Muscle layer of colon (tissue), 2 donors: ENCODE results near the gene XPNPEP1.

Source experiments
- H3K27ac ChIP-seq: one replicate; pipeline ENCODE4 v1.7.0; 2013; ENCODE audit warnings: low read depth, mild to moderate bottlenecking, low read length, moderate library complexity
- H3K27me3 ChIP-seq, 2 donors: one replicate each; pipeline ENCODE4 v1.7.0; 2013; ENCODE audit warnings: low read length in 2 of 2, mild to moderate bottlenecking in 2 of 2; ENCODE audit not compliant: insufficient read depth in 2 of 2, control insufficient read depth in 1 of 2
- H3K36me3 ChIP-seq: one replicate; pipeline ENCODE4 v1.7.0; 2013; ENCODE audit warnings: mild to moderate bottlenecking, low read length; ENCODE audit not compliant: insufficient read depth
- H3K4me1 ChIP-seq: one replicate; pipeline ENCODE4 v1.7.0; 2013; ENCODE audit warnings: mild to moderate bottlenecking, low read length; ENCODE audit not compliant: insufficient read depth
- H3K4me3 ChIP-seq, 2 donors: one replicate each; pipeline ENCODE4 v1.7.0; 2013; ENCODE audit warnings: low read length in 2 of 2, low read depth in 1 of 2, mild to moderate bottlenecking in 1 of 2, moderate library complexity in 1 of 2
- H3K9ac ChIP-seq: one replicate; pipeline ENCODE4 v1.7.0; 2013; ENCODE audit warnings: low read length
- H3K9me3 ChIP-seq: one replicate; pipeline ENCODE4 v1.7.0; 2013; ENCODE audit warnings: mild to moderate bottlenecking, low read length
- donor health status: abdominal sarcoma.
- donor health status: Adenocarcinoma of cecum.

XPNPEP1 gene

DNA sequence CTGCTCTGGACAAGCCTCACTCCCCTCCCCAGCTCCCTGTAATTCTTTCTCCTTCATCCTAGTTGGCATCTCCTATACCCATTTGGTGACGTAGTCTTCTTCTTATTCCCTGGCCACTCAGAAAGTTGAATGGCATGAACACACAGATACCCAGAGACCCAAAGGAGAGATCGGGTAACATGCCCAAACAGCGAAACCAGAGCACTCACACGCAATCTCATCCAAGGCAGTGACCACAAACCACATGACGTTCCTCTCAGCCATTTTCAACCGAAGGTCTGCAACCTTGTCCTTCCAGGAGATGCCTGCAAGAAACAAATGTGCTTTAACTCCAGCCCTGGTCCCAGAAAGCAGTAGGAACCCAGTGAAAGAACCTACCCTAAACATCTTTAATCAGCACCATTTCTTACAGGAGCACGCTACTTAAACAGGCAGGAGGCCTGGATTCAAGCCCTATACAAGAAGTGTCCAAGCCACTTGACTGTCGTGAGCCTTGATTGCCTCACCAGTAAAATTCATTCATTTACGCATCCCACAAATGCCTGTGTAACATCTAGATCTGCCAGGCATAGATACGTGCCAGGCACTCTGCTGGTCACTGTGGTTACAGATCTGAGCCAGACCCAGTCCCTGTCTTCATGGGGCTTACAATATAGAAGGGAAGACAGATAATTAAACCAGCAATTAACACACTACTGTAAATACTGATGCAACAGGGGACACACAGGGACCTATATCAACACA lies 37.1 kb downstream of the XPNPEP1 start:
- no peaks in the 10 kb centered on the region for H3K9me3 ChIP-seq
- H3K27me3 ChIP-seq: no peaks in the 10 kb centered on the region
- peaks cover 48% of the 10 kb centered on the region for H3K36me3 ChIP-seq
- no peak overlapping the region for H3K27ac ChIP-seq
- H3K4me1 ChIP-seq: peaks cover 11% of the 10 kb centered on the region
- no peak overlapping the region for H3K4me3 ChIP-seq
- no peak overlapping the region for H3K9ac ChIP-seq

DNA sequence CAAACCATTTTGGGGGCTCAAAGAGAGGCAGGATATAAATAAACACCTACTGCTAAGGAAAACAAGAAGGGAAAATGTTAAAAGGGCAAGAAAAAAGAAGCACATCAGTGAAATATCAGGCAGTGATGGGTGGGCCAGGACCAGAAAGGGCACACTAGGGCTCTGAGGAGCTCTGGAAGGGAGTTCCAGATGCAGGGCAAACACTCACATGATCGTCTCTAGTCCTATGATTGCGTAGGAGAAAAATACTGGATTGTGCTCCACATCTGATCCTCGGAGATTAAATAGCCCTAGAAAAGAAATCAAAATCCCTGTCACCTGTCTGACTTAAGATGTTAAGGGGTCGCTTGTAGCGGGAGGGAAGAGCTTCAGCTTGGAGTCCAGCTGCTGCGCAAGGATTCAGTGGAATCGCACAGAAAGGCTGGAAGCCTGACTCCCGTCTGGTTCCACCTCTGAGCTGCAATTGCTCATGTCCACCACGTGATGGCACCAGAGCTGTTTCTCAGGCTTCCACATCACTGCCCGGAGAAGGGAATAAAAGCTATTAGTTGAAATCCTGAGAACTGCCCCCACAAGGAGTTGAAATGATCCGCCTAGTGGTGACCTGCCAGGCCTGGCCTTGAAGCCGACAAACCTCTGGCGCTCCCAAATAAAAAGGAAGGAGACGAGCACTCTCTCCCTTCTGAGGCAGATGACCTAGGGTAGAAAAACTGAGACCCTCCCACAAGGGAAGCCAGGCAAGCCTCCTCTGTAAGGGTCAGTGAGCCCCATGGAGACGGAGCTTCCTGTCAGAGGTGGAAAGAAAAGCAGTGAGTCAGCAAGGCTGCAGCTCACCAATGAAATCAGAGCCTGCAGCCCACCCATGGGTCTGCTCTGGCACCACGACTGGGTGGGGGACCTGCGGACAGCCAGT lies 39.2 kb downstream of the XPNPEP1 start:
- Histone ChIP-seq H3K9ac (no peak overlapping the region), H3K4me1 (peaks cover 11% of the 10 kb centered on the region), H3K36me3 (peaks cover 54% of the 10 kb centered on the region), H3K4me3 (peak overlapping the region in 1 of 2 donors; percentile 30), H3K27ac (peak overlapping the region; percentile 27), H3K9me3 (no peaks in the 10 kb centered on the region), H3K27me3 (no peaks in the 10 kb centered on the region)

DNA sequence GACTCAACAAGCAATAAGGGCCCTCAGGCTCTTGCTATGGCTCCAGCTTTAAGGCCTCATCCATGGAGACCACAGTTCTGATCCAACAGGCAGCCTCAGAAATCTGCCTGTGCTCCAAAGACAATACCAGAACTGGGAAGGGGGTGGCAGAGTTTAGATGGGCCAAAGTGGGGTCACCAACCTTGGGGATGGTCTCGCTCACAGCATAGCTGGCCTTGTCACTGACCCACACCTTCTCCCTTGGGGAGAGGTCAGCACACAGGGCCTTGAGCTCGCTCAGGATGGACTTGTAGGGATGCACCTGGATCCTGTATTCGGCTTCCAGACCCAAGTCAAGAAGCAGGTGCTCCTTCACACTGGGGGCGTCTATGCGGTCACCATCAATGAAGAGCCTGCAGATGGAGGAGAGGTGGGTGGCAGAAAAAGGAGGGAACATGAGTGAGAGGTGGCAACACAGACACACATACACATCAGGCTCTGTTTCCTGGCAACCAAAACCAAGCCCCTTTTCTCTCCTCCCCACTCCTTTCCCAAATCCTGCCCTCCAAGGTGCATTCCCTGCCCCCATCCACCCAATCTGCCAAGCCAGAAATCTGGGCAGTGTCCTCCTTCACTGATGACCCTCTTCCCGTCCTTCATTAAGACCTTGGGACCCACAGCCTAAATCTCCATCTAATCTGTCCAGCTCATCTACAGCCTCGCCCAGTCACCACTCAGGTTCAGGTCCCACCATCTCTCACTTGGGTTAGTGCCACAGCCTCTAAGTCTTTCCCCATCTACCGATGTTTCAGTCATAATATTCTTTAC lies 40.9 kb downstream of the XPNPEP1 start:
- no peaks in the 10 kb centered on the region for H3K9me3 ChIP-seq
- H3K36me3 ChIP-seq: peaks cover 44% of the 10 kb centered on the region
- no peaks in the 10 kb centered on the region for H3K27me3 ChIP-seq
- H3K27ac ChIP-seq: no peak overlapping the region
- H3K4me1 ChIP-seq: peaks cover 11% of the 10 kb centered on the region
- H3K4me3 ChIP-seq: no peak overlapping the region
- no peak overlapping the region for H3K9ac ChIP-seq

DNA sequence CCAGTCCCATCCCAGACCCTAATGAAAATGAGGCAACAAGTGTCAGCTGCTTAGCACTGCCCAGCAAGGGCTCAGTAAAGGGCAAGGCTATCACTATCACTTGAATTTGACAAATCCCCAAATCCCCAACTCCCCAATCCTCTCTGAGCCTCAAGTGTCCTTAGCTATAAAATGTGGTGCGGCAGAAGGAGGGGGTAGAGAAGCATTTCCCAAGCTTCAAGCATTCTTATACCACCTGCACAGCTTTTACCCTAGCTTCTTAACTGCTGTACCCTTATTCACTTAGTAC lies 41.6 kb downstream of the XPNPEP1 start:
- Histone ChIP-seq H3K36me3 (peaks cover 49% of the 10 kb centered on the region), H3K9ac (no peak overlapping the region), H3K9me3 (no peaks in the 10 kb centered on the region), H3K4me1 (peaks cover 11% of the 10 kb centered on the region), H3K27me3 (no peaks in the 10 kb centered on the region), H3K27ac (no peak overlapping the region), H3K4me3 (no peak overlapping the region)

DNA sequence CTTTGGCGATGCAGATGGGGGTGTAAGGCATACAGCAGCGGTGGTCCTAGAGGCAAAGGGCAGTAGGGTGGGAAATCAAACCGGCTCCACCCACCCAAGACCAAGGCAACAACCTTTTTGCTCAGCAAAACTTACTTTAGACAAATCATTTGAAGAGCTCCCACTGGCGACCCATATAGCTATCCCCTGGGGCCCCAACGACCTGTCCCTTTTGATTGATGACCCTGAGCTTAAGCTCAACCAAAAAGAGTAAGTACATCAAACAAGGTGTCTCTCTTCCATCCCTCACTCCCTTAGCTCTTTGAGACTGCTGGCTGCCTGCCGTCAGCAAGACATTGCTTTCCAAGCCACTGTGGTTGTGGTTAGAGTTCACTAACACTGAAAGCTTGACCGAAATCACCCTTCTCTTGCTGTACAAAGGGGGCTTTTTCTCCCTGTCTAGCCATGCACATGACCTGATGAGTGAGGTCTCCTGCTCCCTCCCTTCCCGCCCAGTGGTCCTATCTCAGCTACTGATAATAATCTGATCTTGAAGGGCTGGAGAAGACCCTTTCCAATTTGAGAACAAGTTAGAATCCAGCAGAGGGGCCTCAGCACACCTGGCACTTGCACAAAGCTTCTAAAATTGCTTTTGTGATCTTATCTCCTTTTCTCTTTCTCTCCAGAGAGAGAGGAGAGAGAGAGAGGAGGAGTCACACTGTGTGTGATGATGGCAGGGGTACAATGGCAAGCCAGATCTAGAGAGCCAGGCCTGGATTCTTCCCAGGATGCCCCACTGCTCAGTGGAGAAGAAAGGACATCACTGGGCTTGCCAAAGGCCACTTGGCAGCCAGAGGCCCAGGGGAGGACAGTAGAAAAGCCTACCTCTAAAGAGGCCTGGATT lies 42.2 kb downstream of the XPNPEP1 start:
- Histone ChIP-seq H3K9ac (no peak overlapping the region), H3K27ac (no peak overlapping the region), H3K4me3 (no peak overlapping the region), H3K36me3 (peaks cover 50% of the 10 kb centered on the region), H3K27me3 (no peaks in the 10 kb centered on the region), H3K9me3 (no peaks in the 10 kb centered on the region), H3K4me1 (peaks cover 17% of the 10 kb centered on the region)

DNA sequence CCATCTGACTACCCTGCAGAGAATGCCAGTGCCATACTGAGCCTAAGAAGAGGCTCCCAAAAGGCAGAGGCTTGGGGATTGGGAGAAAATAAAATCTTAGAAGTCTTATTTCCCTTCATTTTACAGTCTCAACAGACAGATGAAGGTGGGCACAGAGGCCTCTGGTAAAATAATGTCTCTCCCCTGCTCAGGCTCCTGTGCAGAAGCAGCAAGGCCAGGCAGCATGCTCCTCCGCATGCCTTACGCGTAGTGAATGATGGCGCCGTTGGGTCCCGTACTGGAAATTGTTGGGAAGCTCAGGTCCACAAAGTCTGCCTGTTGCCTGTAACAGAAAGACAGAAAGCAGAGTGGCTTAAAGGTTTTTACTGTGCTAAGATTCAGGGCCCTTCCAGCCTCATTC lies 45.8 kb downstream of the XPNPEP1 start:
- no peak overlapping the region for H3K9ac ChIP-seq
- H3K9me3 ChIP-seq: no peaks in the 10 kb centered on the region
- H3K4me3 ChIP-seq: no peak overlapping the region
- H3K27ac ChIP-seq: no peak overlapping the region
- peaks cover 25% of the 10 kb centered on the region for H3K4me1 ChIP-seq
- peaks cover 52% of the 10 kb centered on the region for H3K36me3 ChIP-seq
- H3K27me3 ChIP-seq: no peaks in the 10 kb centered on the region

DNA sequence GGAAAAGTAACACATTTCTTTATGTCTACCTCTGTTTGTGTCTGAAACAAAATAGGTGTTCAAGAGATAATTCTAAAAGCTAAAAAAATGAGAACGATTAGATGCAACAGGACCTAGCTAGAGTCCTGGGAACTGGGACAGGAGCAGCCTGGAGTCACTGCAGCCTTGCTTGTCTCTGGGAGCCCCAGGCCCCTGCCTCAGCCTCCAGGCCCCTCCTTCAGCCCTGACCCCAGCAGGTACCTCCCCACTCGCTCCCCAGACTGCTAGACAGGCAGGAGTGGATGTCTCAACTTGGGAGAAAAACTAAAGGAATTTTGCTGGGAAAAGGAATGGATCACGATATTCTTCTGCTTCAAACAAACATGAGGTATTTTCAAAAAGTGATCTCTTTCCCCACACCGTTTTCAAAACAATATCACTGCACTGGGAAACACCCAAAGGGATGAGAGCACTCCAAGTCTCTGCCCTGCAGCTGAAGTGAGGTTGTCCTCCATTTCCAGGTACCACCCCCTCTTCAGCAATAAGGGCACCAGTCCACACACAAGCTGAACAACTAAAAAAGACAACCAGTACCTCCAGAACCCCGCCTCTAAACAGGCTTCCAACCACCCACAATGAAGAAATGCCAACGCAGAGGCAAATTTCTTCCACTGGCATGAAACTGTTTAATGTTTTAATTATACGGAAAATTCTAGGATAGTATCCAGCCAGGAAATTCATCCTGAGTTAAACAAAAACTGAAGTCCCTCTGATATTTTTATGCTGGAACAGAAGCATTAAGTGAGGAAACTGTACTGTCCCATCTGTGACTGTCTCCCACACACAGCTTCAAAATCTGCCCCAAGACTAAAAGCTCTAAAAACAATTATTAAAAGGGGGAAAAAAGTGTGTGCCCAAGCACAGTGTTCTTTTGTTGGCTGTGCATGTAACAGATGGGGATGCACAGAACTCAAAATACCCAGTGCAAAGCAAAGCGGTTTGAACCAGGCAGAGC lies 47.2 kb downstream of the XPNPEP1 start:
- peaks cover 59% of the 10 kb centered on the region for H3K36me3 ChIP-seq
- H3K27ac ChIP-seq: no peak overlapping the region
- peaks cover 25% of the 10 kb centered on the region for H3K4me1 ChIP-seq
- no peaks in the 10 kb centered on the region for H3K9me3 ChIP-seq
- no peaks in the 10 kb centered on the region for H3K27me3 ChIP-seq
- no peak overlapping the region for H3K9ac ChIP-seq
- no peak overlapping the region for H3K4me3 ChIP-seq

DNA sequence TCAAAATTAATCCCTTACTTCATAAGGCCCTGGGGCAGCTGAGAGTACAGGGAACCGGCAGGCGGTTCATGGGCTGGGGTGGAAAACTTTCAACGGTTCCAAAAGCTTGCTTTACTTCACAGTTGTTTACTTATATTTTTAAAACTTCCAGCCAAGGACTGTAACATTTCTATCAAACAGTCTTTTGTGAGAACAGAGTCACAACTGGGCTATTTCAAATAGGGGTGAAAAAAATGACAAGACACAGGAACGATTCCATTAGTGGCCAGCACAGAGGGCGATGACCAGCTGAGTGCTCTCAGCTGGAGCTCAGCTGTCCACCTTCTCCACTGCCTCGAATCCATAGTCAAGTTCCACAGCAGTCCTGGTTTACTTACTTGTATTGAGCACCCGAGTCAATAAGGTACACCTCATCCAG lies 48.2 kb downstream of the XPNPEP1 start:
- Histone ChIP-seq H3K27me3 (no peaks in the 10 kb centered on the region), H3K9me3 (no peaks in the 10 kb centered on the region), H3K4me1 (peaks cover 25% of the 10 kb centered on the region), H3K9ac (no peak overlapping the region), H3K4me3 (no peak overlapping the region), H3K36me3 (peaks cover 58% of the 10 kb centered on the region), H3K27ac (no peak overlapping the region)

DNA sequence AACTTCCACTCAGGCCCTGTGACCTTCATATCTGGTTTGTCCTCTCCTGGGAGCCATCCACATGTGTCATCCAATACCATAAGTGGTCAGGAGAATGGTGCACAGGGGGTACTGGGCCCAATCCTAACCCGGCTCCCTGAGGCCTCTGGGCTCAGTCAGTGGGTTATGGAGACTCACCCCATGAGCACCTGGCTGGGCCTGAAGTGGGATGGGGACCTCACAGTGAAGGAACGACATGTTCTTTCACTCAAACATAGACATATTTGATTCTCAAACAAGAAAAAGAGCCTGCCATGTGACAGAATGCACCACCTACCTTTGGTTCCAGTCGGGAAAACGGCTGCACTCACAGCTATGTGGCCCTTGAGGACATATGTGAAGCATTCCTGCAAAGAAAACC lies 51.8 kb downstream of the XPNPEP1 start:
- H3K9ac ChIP-seq: no peak overlapping the region
- H3K27me3 ChIP-seq: no peaks in the 10 kb centered on the region
- H3K4me1 ChIP-seq: peaks cover 23% of the 10 kb centered on the region
- H3K9me3 ChIP-seq: no peaks in the 10 kb centered on the region
- H3K27ac ChIP-seq: no peak overlapping the region
- H3K4me3 ChIP-seq: no peak overlapping the region
- peaks cover 80% of the 10 kb centered on the region for H3K36me3 ChIP-seq
